Measurements from ENCODE around the gene PAK1. TPM values are rescaled to one million over a fixed set of nuclear protein-coding genes. Genes with fewer than 3 reads are reported as not detected.
A peak's percentile ranks its signal among the peaks of the same experiment; 100 is the strongest.

The PAK1 gene
- polyA plus RNA-seq, 1 donor (not counting 4 experiments of a cell fraction or from before 2014, with no cell fraction given): 78.2 TPM

- dilution Hi-C loops (cut with MboI; ENCODE audit: extremely low pct_ligation_motif_present, low sequenced_read_pairs): no loop called here
- peak; percentile 26 for FAIRE-seq
These were observed 186.8 kb downstream of the PAK1 start for GRCh38 chr11:77287136-77287535.

GRCh38 chr11:77284476-77285468, 189.1 kb downstream of the PAK1 start:
- H3K4me2 ChIP-seq (ENCODE audit: control insufficient read depth, extremely low read depth, insufficient read depth, low read depth, low read length): no peak overlapping the region
- no peaks in the 10 kb centered on the region for H3K27me3 ChIP-seq (ENCODE audit: control insufficient read depth, extremely low read depth, insufficient read depth, low read length)
- no peak for TF ChIP-seq EZH2 (IDR thresholded peaks at IDR 0.05; ENCODE audit: low read length)
- TF ChIP-seq CTCF (optimal IDR thresholded peaks at IDR 0.05 in 1 of 3, IDR thresholded peaks at IDR 0.05 in 1 of 3, conservative IDR thresholded peaks at IDR 0.05 in 1 of 3; ENCODE audit: extremely low read depth in 1 of 3, insufficient read depth in 2 of 3, low read length in 3 of 3): no peak
- no peak overlapping the region for H3K27ac ChIP-seq (ENCODE audit: control insufficient read depth, insufficient read depth, low read length)
- H3K36me3 ChIP-seq (ENCODE audit: control insufficient read depth in 2 of 2, extremely low read depth in 1 of 2, insufficient read depth in 2 of 2, low read length in 2 of 2): no peaks in the 10 kb centered on the region
- H3K79me2 ChIP-seq (ENCODE audit: control insufficient read depth, insufficient read depth, low read length): no peaks in the 10 kb centered on the region
- no peak for DNase-seq (ENCODE audit: low read depth, low spot score)
- dilution Hi-C loops (cut with MboI; ENCODE audit: extremely low pct_ligation_motif_present, low sequenced_read_pairs): no loop called here
- no peak overlapping the region for H3K4me3 ChIP-seq (ENCODE audit: control insufficient read depth in 2 of 3, extremely low read depth in 1 of 3, insufficient read depth in 2 of 3, low read depth in 1 of 3, low read length in 3 of 3)
- FAIRE-seq: no peak
- no peaks in the 10 kb centered on the region for H3K9me1 ChIP-seq (ENCODE audit: control insufficient read depth, extremely low read depth, insufficient read depth, low read length)
- H2AFZ ChIP-seq (ENCODE audit: control insufficient read depth, low read length): no peak overlapping the region
- peaks cover 11% of the 10 kb centered on the region for H3K4me1 ChIP-seq (ENCODE audit: control insufficient read depth, extremely low read depth, insufficient read depth, low read length)
- no peaks in the 10 kb centered on the region for H4K20me1 ChIP-seq (ENCODE audit: control insufficient read depth, extremely low read depth, insufficient read depth, low read length)
- H3K9me3 ChIP-seq (ENCODE audit: control insufficient read depth, low read depth, low read length): no peaks in the 10 kb centered on the region
- H3K9ac ChIP-seq (ENCODE audit: control insufficient read depth, extremely low read depth, insufficient read depth, low read length): no peak overlapping the region

More at GRCh38 chr11:77287136-77287535, 186.8 kb downstream of the PAK1 start:
- peak overlapping the region; percentile 48 for H3K4me2 ChIP-seq (ENCODE audit: control insufficient read depth, extremely low read depth, insufficient read depth, low read depth, low read length)
- no peak overlapping the region for H3K4me3 ChIP-seq (ENCODE audit: control insufficient read depth in 2 of 3, extremely low read depth in 1 of 3, insufficient read depth in 2 of 3, low read depth in 1 of 3, low read length in 3 of 3)
- no peak overlapping the region for H3K9ac ChIP-seq (ENCODE audit: control insufficient read depth, extremely low read depth, insufficient read depth, low read length)
- no peak overlapping the region for H3K27ac ChIP-seq (ENCODE audit: control insufficient read depth, insufficient read depth, low read length)
- no peaks in the 10 kb centered on the region for H3K27me3 ChIP-seq (ENCODE audit: control insufficient read depth, extremely low read depth, insufficient read depth, low read length)
- no peak for DNase-seq (ENCODE audit: low read depth, low spot score)
- TF ChIP-seq CTCF (optimal IDR thresholded peaks at IDR 0.05 in 1 of 3, IDR thresholded peaks at IDR 0.05 in 1 of 3, conservative IDR thresholded peaks at IDR 0.05 in 1 of 3; ENCODE audit: extremely low read depth in 1 of 3, insufficient read depth in 2 of 3, low read length in 3 of 3) (no peak), EZH2 (IDR thresholded peaks at IDR 0.05; ENCODE audit: low read length) (no peak)
- peaks cover 11% of the 10 kb centered on the region for H3K4me1 ChIP-seq (ENCODE audit: control insufficient read depth, extremely low read depth, insufficient read depth, low read length)
- no peak overlapping the region for H2AFZ ChIP-seq (ENCODE audit: control insufficient read depth, low read length)
- no peaks in the 10 kb centered on the region for H3K9me1 ChIP-seq (ENCODE audit: control insufficient read depth, extremely low read depth, insufficient read depth, low read length)
- H3K9me3 ChIP-seq (ENCODE audit: control insufficient read depth, low read depth, low read length): no peaks in the 10 kb centered on the region
- H3K79me2 ChIP-seq (ENCODE audit: control insufficient read depth, insufficient read depth, low read length): no peaks in the 10 kb centered on the region
- H3K36me3 ChIP-seq (ENCODE audit: control insufficient read depth in 2 of 2, extremely low read depth in 1 of 2, insufficient read depth in 2 of 2, low read length in 2 of 2): no peaks in the 10 kb centered on the region
- no peaks in the 10 kb centered on the region for H4K20me1 ChIP-seq (ENCODE audit: control insufficient read depth, extremely low read depth, insufficient read depth, low read length)
